DND-41 (cell line): Measurements from ENCODE around the gene ZC3H7B.

Experiments used
- EZH2 ChIP-seq: IDR thresholded peaks from 3 replicates; pipeline ENCODE4 v1.6.1; 2012; ENCODE audit warnings: borderline replicate concordance, low read depth, mild to moderate bottlenecking, moderate library complexity, low read length, inconsistent platforms; ENCODE audit not compliant: severe bottlenecking
- TF ChIP-seq, protein P1 (sequence below): IDR thresholded peaks from 2 replicates; pipeline ENCODE4 v1.5.1; 2012; ENCODE audit warnings: borderline replicate concordance, low read length, moderate library complexity, mild to moderate bottlenecking; ENCODE audit not compliant: poor library complexity, severe bottlenecking; ENCODE audit errors: extremely low read depth

DNA sequence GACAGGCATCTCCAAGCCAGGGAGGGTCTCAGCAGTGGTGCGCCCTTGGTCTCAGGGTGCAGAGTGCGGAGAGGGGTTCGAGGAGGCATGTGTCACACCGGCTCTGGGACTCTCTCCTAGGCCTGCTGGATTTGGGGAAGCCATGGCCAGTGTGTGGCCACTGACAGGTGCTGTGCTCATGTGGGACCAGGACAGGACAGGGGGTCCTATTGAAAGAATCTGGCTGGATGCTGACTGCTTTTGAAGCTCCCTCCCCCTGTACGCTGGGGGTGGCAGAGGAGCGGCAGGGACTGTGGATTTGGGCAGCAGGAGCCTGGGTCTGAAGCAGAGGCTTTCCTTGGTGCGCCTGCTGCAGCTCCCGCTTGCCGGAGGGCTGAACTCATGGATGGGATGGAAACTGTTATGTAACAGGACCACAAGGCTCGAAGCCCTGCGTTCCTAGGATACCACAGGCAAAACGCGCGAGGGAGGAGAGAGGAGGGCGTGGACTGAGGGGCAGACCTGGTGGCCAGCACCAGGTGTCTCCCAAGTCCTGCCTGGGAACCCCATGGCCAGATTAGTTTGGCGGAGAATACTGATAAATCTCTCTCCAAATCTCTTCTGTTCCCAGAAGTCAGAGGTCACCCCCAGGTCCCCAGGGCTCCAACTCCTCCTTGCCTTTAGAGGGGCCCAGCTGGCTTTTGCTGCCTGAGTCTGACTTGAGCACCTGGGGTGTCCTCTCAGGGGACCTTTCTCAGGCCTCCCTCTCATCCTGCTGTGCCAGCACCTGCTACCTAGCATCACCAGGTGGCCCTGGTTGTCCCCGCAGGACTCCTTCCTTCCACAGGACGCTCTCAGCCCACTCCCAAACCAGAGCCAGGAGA, 66.6 kb downstream of the ZC3H7B start:
- no peak for TF ChIP-seq EZH2
- TF ChIP-seq, protein P1, sequence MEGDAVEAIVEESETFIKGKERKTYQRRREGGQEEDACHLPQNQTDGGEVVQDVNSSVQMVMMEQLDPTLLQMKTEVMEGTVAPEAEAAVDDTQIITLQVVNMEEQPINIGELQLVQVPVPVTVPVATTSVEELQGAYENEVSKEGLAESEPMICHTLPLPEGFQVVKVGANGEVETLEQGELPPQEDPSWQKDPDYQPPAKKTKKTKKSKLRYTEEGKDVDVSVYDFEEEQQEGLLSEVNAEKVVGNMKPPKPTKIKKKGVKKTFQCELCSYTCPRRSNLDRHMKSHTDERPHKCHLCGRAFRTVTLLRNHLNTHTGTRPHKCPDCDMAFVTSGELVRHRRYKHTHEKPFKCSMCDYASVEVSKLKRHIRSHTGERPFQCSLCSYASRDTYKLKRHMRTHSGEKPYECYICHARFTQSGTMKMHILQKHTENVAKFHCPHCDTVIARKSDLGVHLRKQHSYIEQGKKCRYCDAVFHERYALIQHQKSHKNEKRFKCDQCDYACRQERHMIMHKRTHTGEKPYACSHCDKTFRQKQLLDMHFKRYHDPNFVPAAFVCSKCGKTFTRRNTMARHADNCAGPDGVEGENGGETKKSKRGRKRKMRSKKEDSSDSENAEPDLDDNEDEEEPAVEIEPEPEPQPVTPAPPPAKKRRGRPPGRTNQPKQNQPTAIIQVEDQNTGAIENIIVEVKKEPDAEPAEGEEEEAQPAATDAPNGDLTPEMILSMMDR: no peak
